Adrenal gland (tissue), 5 donors: ENCODE measurements around the gene GLB1L2.

ENCODE experiments used
- POLR2A ChIP-seq, 2 donors: fragments of 450-650 bp; IDR thresholded peaks; one replicate each; pipeline ENCODE4 v1.6.1; 2017; ENCODE audit warnings: antibody characterized with exemption in 2 of 2, mild to moderate bottlenecking in 2 of 2, moderate library complexity in 1 of 2
- TF ChIP-seq, protein P1 (sequence below), 6 experiments: fragments of 450-650 bp in 4 of 6; fragments of 200-600 bp in 2 of 6; sonication (generic) in 1 of 6; IDR thresholded peaks; 1 replicate in 5 of 6; 2 replicates in 1 of 6; pipeline versions ENCODE4 v1.5.1 to v1.8.0; 2016 to 2021; ENCODE audit warnings: antibody characterized with exemption in 6 of 6, mild to moderate bottlenecking in 2 of 6, moderate library complexity in 1 of 6
- donor health status: DM: no; HTN: no; CAD: no.

DNA sequence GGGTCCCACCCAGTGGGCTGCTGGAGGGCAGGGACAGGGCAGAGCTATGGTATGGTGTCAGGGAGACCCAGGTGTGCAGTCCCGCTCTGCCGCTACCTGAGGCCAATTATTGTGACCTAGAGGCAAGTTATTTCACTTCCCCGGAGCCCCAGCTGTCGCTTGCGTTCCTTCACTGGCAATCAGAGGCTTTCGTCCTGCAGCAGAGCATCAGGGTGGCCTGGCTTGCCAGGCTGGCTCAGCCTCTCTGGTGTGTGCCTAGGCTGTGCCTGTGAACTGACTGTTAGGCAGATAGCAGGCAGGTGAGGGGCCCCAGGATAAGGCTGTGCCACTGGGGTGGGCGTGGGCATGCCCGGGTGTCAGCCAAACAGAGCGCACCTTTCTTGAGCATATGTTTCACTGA lies 31.4 kb downstream of the GLB1L2 start:
- TF ChIP-seq, protein P1, sequence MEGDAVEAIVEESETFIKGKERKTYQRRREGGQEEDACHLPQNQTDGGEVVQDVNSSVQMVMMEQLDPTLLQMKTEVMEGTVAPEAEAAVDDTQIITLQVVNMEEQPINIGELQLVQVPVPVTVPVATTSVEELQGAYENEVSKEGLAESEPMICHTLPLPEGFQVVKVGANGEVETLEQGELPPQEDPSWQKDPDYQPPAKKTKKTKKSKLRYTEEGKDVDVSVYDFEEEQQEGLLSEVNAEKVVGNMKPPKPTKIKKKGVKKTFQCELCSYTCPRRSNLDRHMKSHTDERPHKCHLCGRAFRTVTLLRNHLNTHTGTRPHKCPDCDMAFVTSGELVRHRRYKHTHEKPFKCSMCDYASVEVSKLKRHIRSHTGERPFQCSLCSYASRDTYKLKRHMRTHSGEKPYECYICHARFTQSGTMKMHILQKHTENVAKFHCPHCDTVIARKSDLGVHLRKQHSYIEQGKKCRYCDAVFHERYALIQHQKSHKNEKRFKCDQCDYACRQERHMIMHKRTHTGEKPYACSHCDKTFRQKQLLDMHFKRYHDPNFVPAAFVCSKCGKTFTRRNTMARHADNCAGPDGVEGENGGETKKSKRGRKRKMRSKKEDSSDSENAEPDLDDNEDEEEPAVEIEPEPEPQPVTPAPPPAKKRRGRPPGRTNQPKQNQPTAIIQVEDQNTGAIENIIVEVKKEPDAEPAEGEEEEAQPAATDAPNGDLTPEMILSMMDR (IDR thresholded peaks at IDR 0.05) = no peak
- TF ChIP-seq POLR2A (IDR thresholded peaks at IDR 0.05) = no peak
